ENCODE data around the gene HNRNPCL1.

GRCh38 chr1:12811409-12811784, 37.1 kb downstream of the HNRNPCL1 start:
- no peak for TF ChIP-seq CTCF (IDR thresholded peaks at IDR 0.05; ENCODE audit: low read length)
- no peak for TF ChIP-seq EZH2 (optimal IDR thresholded peaks at IDR 0.05; ENCODE audit: low read depth, low read length)
